GM13977 (cell line): ENCODE results near the gene ST6GAL1.
"Not testable (repeated sequence)": the region's sequence is repeated elsewhere in the genome, so short reads cannot be mapped to it uniquely, and the experiment has no call there.

Experiments used
- DNase-seq: peaks from one replicate; pipeline ENCODE4 v3.0.0; 2012; ENCODE audit warnings: low spot score
- in situ Hi-C: fragments of 300-500 bp; cut with MboI; formaldehyde crosslinking; loops from one replicate; pipeline ENCODE4 v1.12.0; 2022; ENCODE audit warnings: low sequenced_read_pairs, low pct_unique_long_range_greater_than_20kb, mixed read lengths, inconsistent platforms; ENCODE audit not compliant: unreplicated experiment
- TF ChIP-seq, protein P1 (sequence below): IDR thresholded peaks from 2 replicates; pipeline ENCODE4 v1.5.1; 2012; ENCODE audit warnings: mild to moderate bottlenecking, control low read depth; ENCODE audit not compliant: insufficient read depth; ENCODE audit errors: extremely low read depth, missing control alignments

ST6GAL1 gene, protein sequence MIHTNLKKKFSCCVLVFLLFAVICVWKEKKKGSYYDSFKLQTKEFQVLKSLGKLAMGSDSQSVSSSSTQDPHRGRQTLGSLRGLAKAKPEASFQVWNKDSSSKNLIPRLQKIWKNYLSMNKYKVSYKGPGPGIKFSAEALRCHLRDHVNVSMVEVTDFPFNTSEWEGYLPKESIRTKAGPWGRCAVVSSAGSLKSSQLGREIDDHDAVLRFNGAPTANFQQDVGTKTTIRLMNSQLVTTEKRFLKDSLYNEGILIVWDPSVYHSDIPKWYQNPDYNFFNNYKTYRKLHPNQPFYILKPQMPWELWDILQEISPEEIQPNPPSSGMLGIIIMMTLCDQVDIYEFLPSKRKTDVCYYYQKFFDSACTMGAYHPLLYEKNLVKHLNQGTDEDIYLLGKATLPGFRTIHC

DNA sequence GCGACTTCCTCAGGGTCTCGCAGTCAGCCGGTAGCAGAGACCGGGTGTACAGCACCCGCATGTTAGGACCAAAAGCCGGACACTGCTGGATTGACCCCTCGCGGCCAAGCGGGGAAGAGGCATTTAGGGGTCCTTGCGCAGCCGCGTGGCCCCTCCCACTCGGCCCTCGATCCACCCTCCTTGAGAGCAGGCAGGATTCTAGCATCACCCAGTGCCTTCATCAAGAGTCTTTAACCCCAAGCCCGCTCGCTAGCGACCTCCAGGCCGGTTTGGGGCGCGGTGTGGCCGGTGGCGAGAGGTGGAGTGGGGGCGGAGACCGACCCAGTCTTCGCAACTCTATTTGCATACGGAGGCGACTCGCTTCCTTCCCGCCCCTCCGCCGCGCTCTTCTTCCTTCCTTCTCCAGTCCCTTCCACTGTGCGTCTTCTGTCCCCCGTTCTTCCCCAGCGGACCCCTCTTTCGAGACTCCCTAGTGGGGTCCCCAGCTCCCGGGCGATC, at the start of gene ST6GAL1:
Gene ST6GAL1 (plus strand): TSS at position 384 of the 498 bp plus-strand sequence. CDS start 112,178 bp downstream, outside the sequence.
- in situ Hi-C loops, result no loop called here
- TF ChIP-seq, protein P1, sequence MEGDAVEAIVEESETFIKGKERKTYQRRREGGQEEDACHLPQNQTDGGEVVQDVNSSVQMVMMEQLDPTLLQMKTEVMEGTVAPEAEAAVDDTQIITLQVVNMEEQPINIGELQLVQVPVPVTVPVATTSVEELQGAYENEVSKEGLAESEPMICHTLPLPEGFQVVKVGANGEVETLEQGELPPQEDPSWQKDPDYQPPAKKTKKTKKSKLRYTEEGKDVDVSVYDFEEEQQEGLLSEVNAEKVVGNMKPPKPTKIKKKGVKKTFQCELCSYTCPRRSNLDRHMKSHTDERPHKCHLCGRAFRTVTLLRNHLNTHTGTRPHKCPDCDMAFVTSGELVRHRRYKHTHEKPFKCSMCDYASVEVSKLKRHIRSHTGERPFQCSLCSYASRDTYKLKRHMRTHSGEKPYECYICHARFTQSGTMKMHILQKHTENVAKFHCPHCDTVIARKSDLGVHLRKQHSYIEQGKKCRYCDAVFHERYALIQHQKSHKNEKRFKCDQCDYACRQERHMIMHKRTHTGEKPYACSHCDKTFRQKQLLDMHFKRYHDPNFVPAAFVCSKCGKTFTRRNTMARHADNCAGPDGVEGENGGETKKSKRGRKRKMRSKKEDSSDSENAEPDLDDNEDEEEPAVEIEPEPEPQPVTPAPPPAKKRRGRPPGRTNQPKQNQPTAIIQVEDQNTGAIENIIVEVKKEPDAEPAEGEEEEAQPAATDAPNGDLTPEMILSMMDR, result peak; percentile 43

DNA sequence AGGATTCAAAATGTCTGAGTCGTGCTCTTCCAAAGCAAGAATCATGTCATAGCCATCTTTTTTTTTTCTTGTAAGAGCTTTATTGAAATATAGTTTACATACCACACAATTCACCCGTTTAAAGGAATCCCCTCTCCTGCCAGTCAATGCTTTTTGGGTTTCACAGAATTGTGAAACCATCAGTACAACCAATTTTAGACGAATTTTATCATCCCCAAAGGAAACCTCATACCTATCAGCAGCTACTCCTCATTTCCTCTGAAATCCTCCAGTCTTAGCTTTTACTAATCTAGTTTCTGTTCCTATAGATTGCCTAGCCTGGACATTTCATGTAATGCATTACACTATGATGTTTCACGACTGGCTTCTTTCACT, 48.2 kb upstream of the ST6GAL1 start:
- in situ Hi-C loops, result no loop called here
- DNase-seq, result no peak
- TF ChIP-seq, protein P1, result no peak

More for the DNA sequence above, at the start of gene ST6GAL1:
- peak; percentile 80 for DNase-seq

DNA sequence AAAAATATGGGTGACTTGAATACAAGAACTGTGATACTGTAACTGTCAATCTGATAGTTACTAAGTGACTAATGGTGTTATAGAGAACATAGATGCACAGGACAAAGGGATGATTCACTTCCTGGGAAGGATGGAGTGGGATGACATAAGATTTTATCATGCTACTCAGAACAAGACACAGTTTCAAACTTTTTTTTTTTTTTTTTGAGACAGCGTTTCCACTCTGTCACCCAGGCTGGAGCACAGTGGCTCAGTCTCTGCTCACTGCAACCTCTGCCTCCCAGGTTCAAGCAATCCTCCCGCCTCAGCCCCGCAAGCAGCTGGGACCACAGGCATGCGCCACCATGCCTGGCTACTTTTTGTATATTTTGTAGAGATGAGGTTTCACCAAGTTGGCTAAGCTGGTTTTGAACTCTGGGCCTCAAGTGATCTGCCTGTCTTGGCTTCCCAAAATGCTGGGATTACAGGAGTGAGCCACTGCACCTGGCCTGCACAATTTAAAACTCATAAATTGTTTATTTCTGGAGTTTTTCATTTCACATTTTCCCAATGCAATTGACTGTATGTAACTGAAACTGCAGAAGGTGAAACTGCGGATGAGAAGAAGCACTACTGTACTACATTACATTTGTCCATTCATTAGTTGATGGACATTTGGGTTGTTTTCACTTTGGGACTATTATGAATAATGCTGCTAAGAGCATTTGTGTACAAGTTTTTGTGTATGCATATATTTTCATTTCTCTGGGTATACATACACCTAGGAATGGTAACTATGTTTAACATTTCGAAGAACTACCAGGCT, 47.2 kb upstream of the ST6GAL1 start:
- no peak for DNase-seq
- TF ChIP-seq, protein P1, result no peak
- in situ Hi-C loops, result no loop called here

DNA sequence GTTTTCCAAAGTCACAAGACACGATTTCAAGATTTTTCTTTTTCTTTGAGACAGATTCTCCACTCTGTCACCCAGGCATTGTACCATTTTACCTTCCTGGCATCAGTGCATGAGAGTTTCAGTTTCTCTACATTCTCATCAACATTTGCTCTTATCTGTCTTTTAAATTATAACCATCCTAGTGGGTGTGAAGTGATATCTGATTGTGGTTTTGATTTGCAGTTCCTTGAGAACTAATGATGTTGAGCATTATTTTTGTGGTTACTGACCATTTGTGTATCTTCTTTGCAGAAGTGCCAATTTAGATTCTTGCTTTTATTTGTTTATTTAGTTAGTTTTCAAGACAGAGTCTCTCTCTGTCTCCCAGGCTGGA, 46.7 kb upstream of the ST6GAL1 start:
- DNase-seq, result no peak
- in situ Hi-C loops, result no loop called here
- TF ChIP-seq, protein P1, result no peak

DNA sequence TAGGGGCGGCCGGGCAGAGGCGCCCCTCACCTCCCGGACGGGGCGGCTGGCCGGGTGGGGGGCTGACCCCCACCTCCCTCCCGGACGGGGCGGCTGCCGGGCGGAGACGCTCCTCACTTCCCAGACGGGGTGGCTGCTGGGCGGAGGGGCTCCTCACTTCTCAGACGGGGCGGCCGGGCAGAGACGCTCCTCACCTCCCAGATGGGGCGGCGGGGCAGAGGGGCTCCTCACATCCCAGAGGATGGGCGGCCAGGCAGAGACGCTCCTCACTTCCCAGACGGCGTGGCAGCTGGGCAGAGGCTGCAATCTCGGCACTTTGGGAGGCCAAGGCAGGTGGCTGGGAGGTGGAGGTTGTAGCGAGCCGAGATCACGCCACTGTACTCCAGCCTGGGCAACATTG, 45.5 kb upstream of the ST6GAL1 start:
- DNase-seq, in situ Hi-C loops: not testable (repeated sequence)

DNA sequence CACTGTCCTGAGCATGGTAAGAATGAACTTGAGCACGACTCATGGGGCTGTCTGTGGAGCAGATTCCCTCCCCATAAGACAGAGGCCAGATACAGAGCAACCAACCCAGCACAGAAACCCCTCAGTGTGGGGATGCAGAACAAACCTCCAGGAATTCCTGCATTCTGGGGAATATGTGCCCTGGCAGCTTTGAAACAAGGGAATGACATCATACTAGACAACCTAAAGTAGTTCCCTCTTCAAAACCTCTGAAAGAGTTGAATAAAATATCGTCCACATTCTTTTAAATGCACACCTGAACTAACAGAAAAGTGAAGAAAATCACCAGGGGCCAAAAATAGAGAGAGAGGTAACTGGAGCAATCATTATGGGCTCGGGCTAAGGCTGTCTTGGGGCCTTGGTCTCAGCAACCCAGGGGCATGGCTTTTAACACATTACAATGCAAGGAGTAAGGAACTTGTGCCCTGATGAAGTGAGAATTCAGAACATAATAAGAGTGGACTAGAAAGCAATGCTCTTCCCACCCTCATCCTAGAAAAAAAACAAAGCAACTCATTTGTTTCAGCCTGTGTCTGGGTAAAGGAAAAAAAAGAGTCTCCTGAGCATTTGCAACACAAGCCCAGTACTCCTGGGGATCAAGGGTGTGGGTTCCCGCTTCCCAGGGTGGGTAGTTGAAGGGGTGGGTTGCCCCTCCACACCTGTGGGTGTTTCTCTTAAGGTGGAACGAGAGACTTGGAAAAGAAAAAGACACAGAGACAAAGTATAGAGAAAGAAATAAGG, 43.9 kb upstream of the ST6GAL1 start:
- in situ Hi-C loops, result no loop called here
- TF ChIP-seq, protein P1, result no peak
- DNase-seq, result no peak

DNA sequence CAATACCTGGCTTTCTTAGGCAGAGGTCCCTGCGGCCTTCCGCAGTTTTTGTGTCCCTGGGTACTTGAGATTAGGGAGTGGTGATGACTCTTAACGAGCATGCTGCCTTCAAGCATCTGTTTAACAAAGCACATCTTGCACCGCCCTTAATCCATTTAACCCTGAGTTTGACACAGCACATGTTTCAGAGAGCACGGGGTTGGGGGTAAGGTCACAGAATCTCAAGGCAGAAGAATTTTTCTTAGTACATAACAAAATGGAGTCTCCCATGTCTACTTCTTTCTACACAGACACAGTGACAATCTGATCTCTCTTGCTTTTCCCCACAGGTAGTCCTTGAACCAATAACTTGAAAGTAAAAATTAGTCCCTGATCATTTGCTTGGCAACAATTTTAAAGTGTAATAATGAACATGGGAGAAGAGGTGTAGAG, 42.8 kb upstream of the ST6GAL1 start:
- DNase-seq, in situ Hi-C loops: not testable (repeated sequence)
